Kidney epithelial cell (primary cell): ENCODE measurements around the gene MTHFS. TPM values are rescaled to one million over a fixed set of nuclear protein-coding genes. Genes with fewer than 3 reads are reported as not detected.
A peak's percentile ranks its signal among the peaks of the same experiment; 100 is the strongest.

Experiments used
- DNase-seq: peaks from one replicate; pipeline ENCODE4 v3.0.0-alpha.2; 2010; ENCODE audit warnings: low read depth
- H3K27me3 ChIP-seq: 2 replicates; pipeline ENCODE4 v1.6.0; 2011; ENCODE audit warnings: low read length; ENCODE audit not compliant: control insufficient read depth, insufficient read depth
- H3K36me3 ChIP-seq: 2 replicates; pipeline ENCODE4 v1.5.1; 2011; ENCODE audit warnings: low read length; ENCODE audit not compliant: control insufficient read depth, insufficient read depth
- H3K4me3 ChIP-seq: 2 replicates; pipeline ENCODE4 v1.5.1; 2011; ENCODE audit warnings: low read depth, mild to moderate bottlenecking, control low read depth, low read length
- CTCF ChIP-seq: IDR thresholded peaks from 2 replicates; pipeline ENCODE4 v1.5.1; 2011; ENCODE audit warnings: mild to moderate bottlenecking, moderate library complexity, low read length, control low read depth, inconsistent platforms; ENCODE audit not compliant: insufficient read depth, poor library complexity, severe bottlenecking
- total RNA-seq: library from RNA; depleted of rRNA; stranded (reverse); fragments of >200 nt; gene quantifications from 2 replicates; pipeline ENCODE4 v1.2.3, GENCODE V29; 2015

MTHFS gene
- total RNA-seq, 1 donor from 2014 or later, result 36.5 TPM

GRCh38 chr15:79858469-79858868 lies 38.3 kb downstream of the MTHFS start:
- Histone ChIP-seq H3K4me3 (no peak overlapping the region), H3K27me3 (no peaks in the 10 kb centered on the region), H3K36me3 (no peaks in the 10 kb centered on the region)
- no peak for TF ChIP-seq CTCF
- DNase-seq, result no peak

GRCh38 chr15:79853492-79854328 lies 43.1 kb downstream of the MTHFS start:
- no peaks in the 10 kb centered on the region for H3K27me3 ChIP-seq
- H3K4me3 ChIP-seq, result no peak overlapping the region
- H3K36me3 ChIP-seq, result no peaks in the 10 kb centered on the region
- DNase-seq, result peak; percentile 50
- peak; percentile 99 for TF ChIP-seq CTCF

GRCh38 chr15:79849789-79850188 lies 47.0 kb downstream of the MTHFS start:
- Histone ChIP-seq H3K4me3 (no peak overlapping the region), H3K27me3 (no peaks in the 10 kb centered on the region), H3K36me3 (no peaks in the 10 kb centered on the region)
- peak; percentile 60 for TF ChIP-seq CTCF
- DNase-seq, result no peak

GRCh38 chr15:79846539-79846938 lies 50.3 kb downstream of the MTHFS start:
- peaks cover 1% of the 10 kb centered on the region for H3K36me3 ChIP-seq
- no peaks in the 10 kb centered on the region for H3K27me3 ChIP-seq
- DNase-seq, result no peak
- TF ChIP-seq CTCF, result no peak
- H3K4me3 ChIP-seq, result no peak overlapping the region

- peaks cover 1% of the 10 kb centered on the region for H3K36me3 ChIP-seq
- no peak for TF ChIP-seq CTCF
- H3K27me3 ChIP-seq, result no peaks in the 10 kb centered on the region
- H3K4me3 ChIP-seq, result no peak overlapping the region
- no peak for DNase-seq
Measured at GRCh38 chr15:79844221-79844620, 52.6 kb downstream of the MTHFS start.

GRCh38 chr15:79837846-79838245 lies 59.0 kb downstream of the MTHFS start:
- DNase-seq, result no peak
- Histone ChIP-seq H3K36me3 (no peaks in the 10 kb centered on the region), H3K4me3 (no peak overlapping the region), H3K27me3 (no peaks in the 10 kb centered on the region)
- TF ChIP-seq CTCF, result no peak
